GM12872 (cell line): Measurements from ENCODE around the gene ZBED4.

Experiments
- CTCF ChIP-seq: IDR thresholded peaks from 3 replicates; pipeline ENCODE4 v1.5.1; 2011; ENCODE audit warnings: low read depth, mild to moderate bottlenecking, low read length, moderate library complexity; ENCODE audit not compliant: insufficient read depth

ZBED4 gene

GRCh38 chr22:49866134-49866533 is 12.5 kb downstream of the ZBED4 start:
- TF ChIP-seq CTCF = no peak

- no peak for TF ChIP-seq CTCF
Measured at GRCh38 chr22:49866646-49867045, 13.0 kb downstream of the ZBED4 start.

GRCh38 chr22:49867303-49868265 is 13.9 kb downstream of the ZBED4 start:
- no peak for TF ChIP-seq CTCF

DNA sequence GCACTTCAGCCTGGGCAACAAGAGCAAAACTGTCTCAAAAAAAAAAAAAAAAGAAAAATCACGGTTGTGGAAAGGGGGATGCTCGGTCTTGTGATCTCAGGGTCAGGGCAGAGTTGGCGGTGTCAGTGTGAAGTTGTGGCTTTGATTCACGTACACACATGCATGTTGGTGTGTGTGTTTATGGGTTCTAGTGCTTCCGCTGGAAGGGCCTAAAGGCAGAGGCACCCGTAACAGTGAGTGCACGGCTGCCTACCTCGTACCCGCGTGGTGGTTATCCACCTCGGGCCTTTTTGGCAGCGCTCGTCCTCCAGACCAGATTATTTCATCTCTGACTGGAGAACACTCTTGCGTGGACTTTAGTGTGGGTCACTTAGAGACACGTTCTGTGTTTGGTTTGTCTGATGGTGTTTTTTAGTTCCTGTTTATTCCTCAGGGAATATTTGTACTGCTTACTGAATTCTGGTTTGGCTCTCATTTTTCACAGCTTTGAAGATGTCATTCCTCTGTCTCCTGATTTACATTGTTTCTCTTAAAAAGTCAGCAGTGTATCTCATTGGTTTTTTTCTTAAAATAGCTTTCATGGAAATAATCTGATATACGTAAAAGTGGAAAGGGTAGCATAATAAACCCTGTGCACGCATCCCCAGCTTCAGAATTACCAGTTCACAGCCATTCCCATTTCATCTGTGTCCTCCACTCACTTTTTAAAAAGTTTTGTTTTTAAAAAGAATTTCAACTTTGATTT is 15.6 kb downstream of the ZBED4 start:
- no peak for TF ChIP-seq CTCF

- no peak for TF ChIP-seq CTCF
Measured at GRCh38 chr22:49869845-49870712, 16.4 kb downstream of the ZBED4 start.

DNA sequence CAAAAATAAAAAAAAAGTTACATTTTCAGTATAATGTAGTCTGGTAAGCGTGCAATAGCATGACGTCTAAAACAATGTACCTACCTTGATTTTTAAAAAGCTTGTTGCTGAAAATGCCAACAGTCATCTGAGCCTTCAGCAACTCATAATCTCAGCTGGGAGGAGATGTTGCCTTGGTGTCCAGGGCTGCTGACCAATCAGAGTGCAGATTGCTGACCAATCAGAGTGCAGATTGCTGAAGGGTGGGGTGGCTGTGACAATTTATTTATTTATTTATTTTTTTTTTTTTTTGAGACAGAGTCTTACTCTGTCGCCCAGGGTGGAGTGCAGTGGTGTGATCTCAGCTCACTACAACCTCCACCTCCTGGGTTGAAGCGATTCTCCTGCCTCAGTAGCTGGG is 17.8 kb downstream of the ZBED4 start:
- no peak for TF ChIP-seq CTCF
